Measurements from ENCODE around the gene RAMP1.

The RAMP1 gene

DNA sequence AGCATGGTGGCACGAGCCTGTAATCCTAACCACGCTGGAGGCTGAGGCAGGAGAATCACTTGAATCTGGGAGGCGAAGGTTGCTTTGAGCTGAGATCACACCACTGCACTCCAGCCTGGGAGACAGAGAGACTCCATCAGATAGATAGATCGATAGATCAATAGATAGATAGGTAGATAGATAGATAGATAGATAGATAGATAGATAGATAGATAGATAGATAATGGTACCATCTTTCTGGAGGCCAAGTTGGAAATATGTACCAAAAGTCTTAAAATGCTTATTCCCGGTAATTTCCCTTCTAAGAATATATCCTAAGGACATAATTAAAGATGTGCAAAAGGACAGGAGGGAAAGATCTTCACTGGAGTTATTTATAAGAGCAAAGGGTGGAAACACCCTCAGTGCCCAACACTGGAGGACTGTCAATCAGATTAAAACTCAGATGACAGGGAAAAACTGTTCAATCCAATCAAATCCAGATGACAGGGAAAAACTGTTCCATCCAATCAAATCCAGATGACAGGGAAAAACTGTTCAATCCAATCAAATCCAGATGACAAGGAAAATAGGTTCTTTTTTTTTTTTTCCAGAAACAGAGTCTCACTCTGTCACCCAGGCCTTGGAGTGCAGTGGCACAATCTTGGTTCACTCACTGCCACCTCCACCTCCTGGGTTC is 58.4 kb downstream of the RAMP1 start:
- CTCF ChIA-PET, result no interaction called here
- DNase-seq (ENCODE audit: low spot score), result no peak
- no peak for TF ChIP-seq CTCF (conservative IDR thresholded peaks at IDR 0.05; ENCODE audit: low read depth)
- H3K27ac ChIP-seq, result no peak overlapping the region
- POLR2A ChIA-PET (ENCODE audit: low non-redundant PET), result no interaction called here

GRCh38 chr2:237919593-237919992 is 60.2 kb downstream of the RAMP1 start:
- POLR2A ChIA-PET (ENCODE audit: low non-redundant PET), result no interaction called here
- H3K27ac ChIP-seq, result no peak overlapping the region; the same call in 1 of the 2 replicates
- TF ChIP-seq CTCF (conservative IDR thresholded peaks at IDR 0.05; ENCODE audit: low read depth), result no peak
- CTCF ChIA-PET, result interaction anchor here (0.7 kb wide), 1 partner anchor 96 kb away, joined by 5 read pairs; no protein-coding TSS in a partner anchor
- no peak for DNase-seq (ENCODE audit: low spot score)

- CTCF ChIA-PET, result interaction anchor here (0.6 kb wide), 2 partner anchors 11 to 141 kb away, joined by 3 to 6 read pairs; no protein-coding TSS in a partner anchor
- no peak for DNase-seq (ENCODE audit: low spot score)
- no peak for TF ChIP-seq CTCF (conservative IDR thresholded peaks at IDR 0.05; ENCODE audit: low read depth)
- POLR2A ChIA-PET (ENCODE audit: low non-redundant PET), result no interaction called here
- 0 out of 2 replicates have a peak overlapping the region, but pooled peaks have one; percentile 3 for H3K27ac ChIP-seq
Measured at GRCh38 chr2:237920673-237921072, 61.2 kb downstream of the RAMP1 start.

DNA sequence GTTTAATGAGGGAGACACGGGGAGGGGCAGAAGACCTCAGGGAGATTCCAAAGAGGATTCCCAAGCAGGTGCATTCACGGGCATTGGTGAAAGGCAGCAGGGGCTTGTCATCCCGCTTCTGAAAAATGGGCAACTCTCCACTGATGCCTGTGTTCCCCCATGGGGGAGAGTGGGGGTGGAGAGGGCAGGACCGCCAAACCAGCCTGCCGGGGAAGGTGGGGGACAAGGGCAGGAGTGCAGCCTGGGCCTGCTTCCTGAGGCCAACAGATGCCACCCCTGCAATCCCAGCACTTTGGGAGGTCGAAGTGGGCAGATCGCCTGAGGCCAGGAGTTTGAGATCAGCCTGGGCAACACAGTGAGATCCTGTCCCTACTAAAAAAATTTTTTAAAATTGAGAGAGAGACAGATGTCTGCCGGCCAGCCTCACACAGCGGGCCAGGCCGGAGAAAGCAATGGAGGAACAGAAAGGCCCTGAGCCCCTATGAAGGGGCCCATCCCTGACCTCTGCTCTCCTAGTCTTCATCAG is 62.6 kb downstream of the RAMP1 start:
- no peak for TF ChIP-seq CTCF (conservative IDR thresholded peaks at IDR 0.05; ENCODE audit: low read depth)
- DNase-seq (ENCODE audit: low spot score), result no peak
- CTCF ChIA-PET, result interaction anchor here (1.4 to 1.6 kb wide), 2 partner anchors 64 to 217 kb away, joined by 6 to 9 read pairs; no protein-coding TSS in a partner anchor
- POLR2A ChIA-PET (ENCODE audit: low non-redundant PET), result no interaction called here
- peak overlapping the region; percentile 78 for H3K27ac ChIP-seq

- peak; percentile 85 for DNase-seq (ENCODE audit: low spot score)
- POLR2A ChIA-PET (ENCODE audit: low non-redundant PET), result no interaction called here
- CTCF ChIA-PET, result interaction anchor here (0.5 to 1.6 kb wide), 11 partner anchors 9 to 247 kb away, joined by 3 to 9 read pairs (median 4); no protein-coding TSS in a partner anchor
- no peak for TF ChIP-seq CTCF (conservative IDR thresholded peaks at IDR 0.05; ENCODE audit: low read depth)
- peak overlapping the region; percentile 78 for H3K27ac ChIP-seq
Measured at GRCh38 chr2:237922641-237923361, 63.4 kb downstream of the RAMP1 start.

- ChIA-PET CTCF (interaction anchor here (0.5 to 1.6 kb wide), 11 partner anchors 10 to 246 kb away, joined by 3 to 9 read pairs (median 4); no protein-coding TSS in a partner anchor), POLR2A (ENCODE audit: low non-redundant PET) (interaction anchor here (0.6 kb wide), 1 partner anchor 246 kb away, joined by 3 read pairs; no protein-coding TSS in a partner anchor)
- peak; percentile 80 for DNase-seq (ENCODE audit: low spot score)
- peak; percentile 94 for TF ChIP-seq CTCF (conservative IDR thresholded peaks at IDR 0.05; ENCODE audit: low read depth)
- H3K27ac ChIP-seq, result peak overlapping the region; percentile 78
Measured at GRCh38 chr2:237923481-237924163, 64.2 kb downstream of the RAMP1 start.

Measured in RWPE1 (cell line).